Measurements from ENCODE around the gene DACH1. TPM values are rescaled to one million over a fixed set of nuclear protein-coding genes. Genes with fewer than 3 reads are reported as not detected.

Gene DACH1
- total and polyA plus RNA-seq, 9 of the 15 experiments (the other 6 are each of a cell fraction or from before 2014, with no cell fraction given): 0.04 to 0.07 (median 0.04) TPM; not detected in 2

- Histone ChIP-seq H3K27ac (ENCODE audit: extremely low read depth, low read depth, low read length) (no peak overlapping the region), H3K79me2 (ENCODE audit: control insufficient read depth, insufficient read depth, low read length) (no peaks in the 10 kb centered on the region), H3K4me1 (replicated peaks in 1 of 2; ENCODE audit: control insufficient read depth in 2 of 2, insufficient read depth in 2 of 2, low read length in 2 of 2) (no peaks in the 10 kb centered on the region), H2AFZ (ENCODE audit: low read depth, low read length) (no peak overlapping the region), H3K27me3 (ENCODE audit: control insufficient read depth in 2 of 2, insufficient read depth in 2 of 2, low read length in 2 of 2) (no peaks in the 10 kb centered on the region), H3K9ac (ENCODE audit: insufficient read depth in 1 of 2, low read depth in 2 of 2, low read length in 2 of 2) (no peak overlapping the region), H3K36me3 (ENCODE audit: control insufficient read depth, insufficient read depth, low read length) (no peaks in the 10 kb centered on the region), H3K4me2 (ENCODE audit: insufficient read depth, low read length) (no peak overlapping the region), H4K20me1 (replicated peaks; ENCODE audit: control insufficient read depth, insufficient read depth, low read length) (no peaks in the 10 kb centered on the region), H3K9me1 (ENCODE audit: control insufficient read depth, insufficient read depth, low read length) (no peaks in the 10 kb centered on the region), H3K9me3 (replicated peaks; ENCODE audit: control insufficient read depth, insufficient read depth, low read depth, low read length) (no peaks in the 10 kb centered on the region), H3K4me3 (no peak overlapping the region)
- no peak for TF ChIP-seq GABPB1 (CRISPR knock-in tag; IDR thresholded peaks at IDR 0.05)
- TF ChIP-seq, protein P1, sequence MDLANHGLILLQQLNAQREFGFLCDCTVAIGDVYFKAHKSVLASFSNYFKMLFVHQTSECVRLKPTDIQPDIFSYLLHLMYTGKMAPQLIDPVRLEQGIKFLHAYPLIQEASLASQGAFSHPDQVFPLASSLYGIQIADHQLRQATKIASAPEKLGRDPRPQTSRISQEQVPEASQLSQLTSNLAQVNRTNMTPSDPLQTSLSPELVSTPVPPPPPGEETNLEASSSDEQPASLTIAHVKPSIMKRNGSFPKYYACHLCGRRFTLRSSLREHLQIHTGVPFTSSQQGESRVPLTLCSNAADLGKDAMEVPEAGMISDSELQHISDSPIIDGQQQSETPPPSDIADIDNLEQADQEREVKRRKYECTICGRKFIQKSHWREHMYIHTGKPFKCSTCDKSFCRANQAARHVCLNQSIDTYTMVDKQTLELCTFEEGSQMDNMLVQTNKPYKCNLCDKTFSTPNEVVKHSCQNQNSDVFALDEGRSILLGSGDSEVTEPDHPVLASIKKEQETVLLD (IDR thresholded peaks at IDR 0.05): no peak
- TF ChIP-seq ZFP30 (CRISPR knock-in tag; IDR thresholded peaks at IDR 0.05; ENCODE audit: borderline replicate concordance): no peak
- no peak for TF ChIP-seq CCNT2 (IDR thresholded peaks at IDR 0.05; ENCODE audit: borderline replicate concordance, extremely low read depth, insufficient read length, low read depth, low read length)
- no peak for TF ChIP-seq ZNF77 (CRISPR knock-in tag; IDR thresholded peaks at IDR 0.05)
- TF ChIP-seq MITF (IDR thresholded peaks at IDR 0.05): no peak
- no peak for TF ChIP-seq TEAD2 (tag; IDR thresholded peaks at IDR 0.05)
- TF ChIP-seq FOSL1 (tag; conservative IDR thresholded peaks at IDR 0.05): no peak
- no peak for TF ChIP-seq IFI16 (CRISPR knock-in tag; IDR thresholded peaks at IDR 0.05)
- TF ChIP-seq, protein P2, sequence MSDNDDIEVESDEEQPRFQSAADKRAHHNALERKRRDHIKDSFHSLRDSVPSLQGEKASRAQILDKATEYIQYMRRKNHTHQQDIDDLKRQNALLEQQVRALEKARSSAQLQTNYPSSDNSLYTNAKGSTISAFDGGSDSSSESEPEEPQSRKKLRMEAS (CRISPR knock-in tag; IDR thresholded peaks at IDR 0.05): no peak
- no peak for TF ChIP-seq ZNF76 (CRISPR knock-in tag; IDR thresholded peaks at IDR 0.05; ENCODE audit: borderline replicate concordance)
- no peak for TF ChIP-seq BDP1 (IDR thresholded peaks at IDR 0.05; ENCODE audit: insufficient read depth, insufficient read length)
- TF ChIP-seq SIRT6 (IDR thresholded peaks at IDR 0.05; ENCODE audit: low read depth, low read length): no peak
- FAIRE-seq: no peak
- in situ Hi-C loops (cut with MboI) (no loop called here), intact Hi-C loops (cut with micrococcal nuclease) (no loop called here)
- ATAC-seq: no peak
- ChIA-PET CTCF (ENCODE audit: low intra/inter-chr PET ratio) (no interaction called here), POLR2A (no interaction called here)
- no peak for DNase-seq (ENCODE audit: extremely low read depth in 1 of 4, low spot score in 3 of 4)
- BruUV-seq (replicated peaks): no TSS peak
Observed at GRCh38 chr13:71417205-71417604, 449.8 kb downstream of the DACH1 start.

All from K562 (cell line).